ENCODE measurements around the gene KMT2D. TPM values are rescaled to one million over a fixed set of nuclear protein-coding genes. Genes with fewer than 3 reads are reported as not detected.

Gene KMT2D
- total and polyA plus RNA-seq, 2 of the 8 experiments (the other 6 are each of a cell fraction or from before 2014, with no cell fraction given) = 9.1 to 86.3 TPM

- TF ChIP-seq BCL11A (IDR thresholded peaks at IDR 0.05; ENCODE audit: low read depth in 2 of 2, low read length in 2 of 2) = no peak
Measured at GRCh38 chr12:49091836-49092085, 31.2 kb upstream of the KMT2D start (continued).

Data from H1 (cell line).